Measurements from ENCODE around the gene HACL1. TPM values are rescaled to one million over a fixed set of nuclear protein-coding genes. Genes with fewer than 3 reads are reported as not detected.
"Not testable (repeated sequence)": the region's sequence is repeated elsewhere in the genome, so short reads cannot be mapped to it uniquely, and the experiment has no call there.

The HACL1 gene
- total RNA-seq, 3 donors from 2014 or later = 23.1 to 34.5 (median 29.6) TPM

GRCh38 chr3:15538345-15538744 lies 63.0 kb downstream of the HACL1 start:
- Mint-ChIP-seq H3K27me3 (ENCODE audit: low read depth) (no peaks in the 10 kb centered on the region), H3K4me1 (ENCODE audit: low read depth) (peaks cover 60% of the 10 kb centered on the region), H3K4me3 (no peak overlapping the region), H3K9me3 (no peaks in the 10 kb centered on the region), H3K36me3 (ENCODE audit: insufficient read depth) (peaks cover 3% of the 10 kb centered on the region)
- ATAC-seq = no peak
- DNase-seq = no peak

GRCh38 chr3:15536856-15537255 lies 64.5 kb downstream of the HACL1 start:
- no peak for DNase-seq
- Mint-ChIP-seq H3K4me3 (peak overlapping the region; percentile 51), H3K27me3 (ENCODE audit: low read depth) (no peaks in the 10 kb centered on the region), H3K36me3 (ENCODE audit: insufficient read depth) (peaks cover 3% of the 10 kb centered on the region), H3K4me1 (ENCODE audit: low read depth) (peaks cover 61% of the 10 kb centered on the region), H3K9me3 (no peaks in the 10 kb centered on the region)
- ATAC-seq = no peak

- no peaks in the 10 kb centered on the region for H3K27me3 Mint-ChIP-seq (ENCODE audit: low read depth)
- ATAC-seq (peak; percentile 97 to 99), DNase-seq (peak; percentile 37)
- H3K9me3 Mint-ChIP-seq = no peaks in the 10 kb centered on the region
- H3K4me1 Mint-ChIP-seq (ENCODE audit: low read depth) = peaks cover 62% of the 10 kb centered on the region
- H3K4me3 Mint-ChIP-seq = peak overlapping the region; percentile 62
- peaks cover 3% of the 10 kb centered on the region for H3K36me3 Mint-ChIP-seq (ENCODE audit: insufficient read depth)
These were observed 65.6 kb downstream of the HACL1 start for GRCh38 chr3:15535732-15536131.

GRCh38 chr3:15532614-15533013 lies 68.8 kb downstream of the HACL1 start:
- not testable (repeated sequence) for H3K36me3 Mint-ChIP-seq (ENCODE audit: insufficient read depth); H3K27me3 Mint-ChIP-seq (ENCODE audit: low read depth); ATAC-seq; H3K4me3 Mint-ChIP-seq; H3K9me3 Mint-ChIP-seq; DNase-seq
- H3K4me1 Mint-ChIP-seq (ENCODE audit: low read depth) = peaks cover 64% of the 10 kb centered on the region

GRCh38 chr3:15531346-15531745 lies 70.0 kb downstream of the HACL1 start:
- ATAC-seq (no peak), DNase-seq (no peak)
- Mint-ChIP-seq H3K4me3 (no peak overlapping the region), H3K27me3 (ENCODE audit: low read depth) (no peaks in the 10 kb centered on the region), H3K4me1 (ENCODE audit: low read depth) (peaks cover 51% of the 10 kb centered on the region), H3K9me3 (no peaks in the 10 kb centered on the region), H3K36me3 (ENCODE audit: insufficient read depth) (no peaks in the 10 kb centered on the region)

- DNase-seq (no peak), ATAC-seq (no peak)
- Mint-ChIP-seq H3K9me3 (no peaks in the 10 kb centered on the region), H3K36me3 (ENCODE audit: insufficient read depth) (no peaks in the 10 kb centered on the region), H3K4me3 (no peak overlapping the region), H3K27me3 (ENCODE audit: low read depth) (no peaks in the 10 kb centered on the region), H3K4me1 (ENCODE audit: low read depth) (peaks cover 34% of the 10 kb centered on the region)
These were observed 72.4 kb downstream of the HACL1 start for GRCh38 chr3:15528854-15529537.

GRCh38 chr3:15527031-15527459 lies 74.3 kb downstream of the HACL1 start:
- Mint-ChIP-seq H3K9me3 (no peaks in the 10 kb centered on the region), H3K27me3 (ENCODE audit: low read depth) (no peaks in the 10 kb centered on the region), H3K4me3 (no peak overlapping the region), H3K36me3 (ENCODE audit: insufficient read depth) (no peaks in the 10 kb centered on the region), H3K4me1 (ENCODE audit: low read depth) (peaks cover 33% of the 10 kb centered on the region)
- ATAC-seq = no peak
- no peak for DNase-seq

GRCh38 chr3:15525790-15526189 lies 75.6 kb downstream of the HACL1 start:
- H3K4me3 Mint-ChIP-seq = no peak overlapping the region
- ATAC-seq = no peak
- H3K27me3 Mint-ChIP-seq (ENCODE audit: low read depth) = no peaks in the 10 kb centered on the region
- DNase-seq = no peak
- no peaks in the 10 kb centered on the region for H3K36me3 Mint-ChIP-seq (ENCODE audit: insufficient read depth)
- no peaks in the 10 kb centered on the region for H3K9me3 Mint-ChIP-seq
- peaks cover 31% of the 10 kb centered on the region for H3K4me1 Mint-ChIP-seq (ENCODE audit: low read depth)

- no peak overlapping the region for H3K4me3 Mint-ChIP-seq
- peaks cover 26% of the 10 kb centered on the region for H3K4me1 Mint-ChIP-seq (ENCODE audit: low read depth)
- DNase-seq (no peak), ATAC-seq (no peak)
- H3K36me3 Mint-ChIP-seq (ENCODE audit: insufficient read depth) = no peaks in the 10 kb centered on the region
- no peaks in the 10 kb centered on the region for H3K9me3 Mint-ChIP-seq
- no peaks in the 10 kb centered on the region for H3K27me3 Mint-ChIP-seq (ENCODE audit: low read depth)
These were observed 77.5 kb downstream of the HACL1 start for GRCh38 chr3:15523660-15524417.

- no peaks in the 10 kb centered on the region for H3K36me3 Mint-ChIP-seq (ENCODE audit: insufficient read depth)
- no peak overlapping the region for H3K4me3 Mint-ChIP-seq
- peaks cover 22% of the 10 kb centered on the region for H3K4me1 Mint-ChIP-seq (ENCODE audit: low read depth)
- DNase-seq (no peak), ATAC-seq (no peak)
- no peaks in the 10 kb centered on the region for H3K27me3 Mint-ChIP-seq (ENCODE audit: low read depth)
- no peaks in the 10 kb centered on the region for H3K9me3 Mint-ChIP-seq
These were observed 79.4 kb downstream of the HACL1 start for GRCh38 chr3:15522016-15522415.

- Mint-ChIP-seq H3K27me3 (ENCODE audit: low read depth) (no peaks in the 10 kb centered on the region), H3K4me3 (peak within 1 kb of the TSS; percentile 71), H3K4me1 (ENCODE audit: low read depth) (peaks cover 22% of the 10 kb centered on the region), H3K36me3 (ENCODE audit: insufficient read depth) (no peaks in the 10 kb centered on the region), H3K9me3 (no peaks in the 10 kb centered on the region)
- ATAC-seq (no peak), DNase-seq (no peak)
These were observed 79.8 kb downstream of the HACL1 start, which contains the start of gene COLQ for GRCh38 chr3:15521573-15521965. COLQ (minus strand) TSS chr3:15521706; CDS start chr3:15521625, 81 bp downstream.

- Mint-ChIP-seq H3K4me1 (ENCODE audit: low read depth) (peaks cover 22% of the 10 kb centered on the region), H3K36me3 (ENCODE audit: insufficient read depth) (no peaks in the 10 kb centered on the region), H3K27me3 (ENCODE audit: low read depth) (no peaks in the 10 kb centered on the region), H3K9me3 (no peaks in the 10 kb centered on the region), H3K4me3 (peak overlapping the region; percentile 71)
- ATAC-seq (no peak), DNase-seq (no peak)
These were observed 80.4 kb downstream of the HACL1 start for GRCh38 chr3:15520804-15521572.

GRCh38 chr3:15520185-15520584 lies 81.2 kb downstream of the HACL1 start:
- no peaks in the 10 kb centered on the region for H3K9me3 Mint-ChIP-seq
- H3K4me3 Mint-ChIP-seq = peak overlapping the region; percentile 71
- no peaks in the 10 kb centered on the region for H3K27me3 Mint-ChIP-seq (ENCODE audit: low read depth)
- ATAC-seq = peak; percentile 34 to 81
- no peaks in the 10 kb centered on the region for H3K36me3 Mint-ChIP-seq (ENCODE audit: insufficient read depth)
- H3K4me1 Mint-ChIP-seq (ENCODE audit: low read depth) = peaks cover 22% of the 10 kb centered on the region
- DNase-seq = no peak

- Mint-ChIP-seq H3K4me3 (no peak overlapping the region), H3K27me3 (ENCODE audit: low read depth) (no peaks in the 10 kb centered on the region), H3K9me3 (no peaks in the 10 kb centered on the region), H3K4me1 (ENCODE audit: low read depth) (peaks cover 22% of the 10 kb centered on the region), H3K36me3 (ENCODE audit: insufficient read depth) (no peaks in the 10 kb centered on the region)
- no peak for ATAC-seq
- no peak for DNase-seq
These were observed 82.3 kb downstream of the HACL1 start for GRCh38 chr3:15519096-15519495.
